ENCODE measurements around the gene MEAF6.
A peak's percentile ranks its signal among the peaks of the same experiment; 100 is the strongest.

Gene MEAF6

DNA sequence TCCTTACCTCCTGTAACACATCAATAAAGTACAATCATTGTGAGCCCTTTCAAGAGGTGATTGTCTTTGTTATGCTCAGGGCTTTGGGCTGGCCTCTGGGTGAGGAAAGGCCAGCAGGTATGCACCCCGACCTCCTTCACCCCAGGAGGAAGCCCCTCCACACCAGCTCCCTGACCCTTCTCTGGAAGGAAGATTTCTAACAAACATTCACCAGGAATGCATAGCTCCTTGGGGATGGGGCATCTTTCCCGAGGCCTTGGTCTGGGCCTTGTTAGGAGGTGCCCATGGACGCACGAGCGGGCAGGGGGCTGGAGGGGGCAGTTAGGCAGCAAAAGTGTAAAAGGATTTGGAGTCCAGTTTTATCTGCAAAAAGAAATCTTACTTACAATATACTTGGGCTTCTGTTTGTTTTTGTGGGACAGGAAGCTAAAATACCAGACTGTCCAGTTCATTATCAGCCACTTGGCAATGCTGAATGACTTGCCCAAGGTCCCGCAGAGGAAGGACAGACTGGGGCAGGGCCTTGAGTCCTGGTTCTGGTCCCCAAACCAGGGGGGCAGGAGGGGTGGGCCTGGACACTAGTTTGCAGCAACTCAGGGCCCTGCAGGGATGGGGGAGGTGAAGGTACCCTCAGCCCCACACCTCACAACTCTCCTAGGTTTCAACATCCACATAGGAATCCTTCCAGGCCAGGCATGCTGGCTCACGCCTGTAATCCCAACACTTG is 30.1 kb downstream of the MEAF6 start:
- no peak for DNase-seq (ENCODE audit: low spot score)

DNA sequence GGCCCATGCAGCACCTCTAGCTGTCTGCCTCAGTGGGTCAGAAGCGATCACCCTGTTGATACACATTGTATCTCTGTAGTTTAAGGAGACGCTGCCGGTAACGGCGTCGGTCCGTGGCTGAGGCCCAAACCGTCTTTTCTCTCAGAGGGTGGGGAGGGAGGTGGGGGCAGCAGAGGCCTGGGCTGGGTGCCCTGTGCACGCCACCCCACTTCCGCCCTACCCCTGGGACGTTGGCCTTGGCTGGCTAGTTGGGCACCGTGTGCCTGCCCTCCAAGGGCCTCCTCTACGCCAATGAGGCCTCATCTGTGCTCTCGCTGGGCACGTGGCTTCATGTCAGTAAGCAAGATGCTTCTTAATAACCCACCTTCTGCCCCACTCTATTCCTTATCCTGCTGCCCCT is 30.8 kb downstream of the MEAF6 start:
- DNase-seq (ENCODE audit: low spot score), result no peak

DNA sequence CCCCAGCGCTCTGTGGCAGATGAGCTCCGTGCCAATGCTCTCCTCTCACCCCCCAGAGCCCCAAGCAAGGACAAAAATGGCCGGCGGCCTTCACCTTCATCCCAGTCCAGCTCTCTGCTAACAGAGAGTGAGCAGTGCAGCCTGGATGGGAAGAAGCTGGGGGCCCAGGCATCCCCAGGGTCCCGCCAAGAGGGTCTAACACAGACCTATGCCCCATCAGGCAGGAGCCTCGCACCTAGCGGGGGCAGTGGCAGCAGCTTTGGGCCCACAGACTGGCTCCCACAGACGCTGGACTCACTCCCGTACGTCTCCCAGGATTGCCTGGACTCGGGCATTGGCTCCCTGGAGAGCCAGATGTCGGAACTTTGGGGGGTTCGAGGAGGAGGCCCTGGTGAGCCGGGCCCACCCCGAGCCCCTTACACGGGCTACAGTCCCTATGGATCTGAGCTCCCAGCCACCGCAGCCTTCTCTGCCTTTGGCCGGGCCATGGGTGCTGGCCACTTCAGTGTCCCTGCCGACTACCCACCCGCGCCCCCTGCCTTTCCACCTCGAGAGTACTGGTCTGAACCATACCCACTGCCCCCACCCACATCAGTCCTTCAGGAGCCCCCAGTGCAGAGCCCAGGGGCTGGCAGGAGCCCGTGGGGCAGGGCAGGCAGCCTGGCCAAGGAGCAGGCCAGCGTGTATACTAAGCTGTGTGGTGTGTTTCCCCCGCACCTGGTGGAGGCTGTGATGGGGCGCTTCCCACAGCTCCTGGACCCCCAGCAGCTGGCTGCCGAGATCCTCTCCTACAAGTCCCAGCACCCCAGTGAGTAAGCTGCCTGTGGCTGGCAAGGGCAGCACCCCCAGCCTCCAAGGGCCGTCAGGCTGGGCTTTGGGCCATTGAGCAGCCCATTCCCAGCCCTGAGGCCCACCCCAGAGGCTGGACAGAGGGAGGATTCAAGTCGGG is 31.5 kb downstream of the MEAF6 start:
- no peak for DNase-seq (ENCODE audit: low spot score)

DNA sequence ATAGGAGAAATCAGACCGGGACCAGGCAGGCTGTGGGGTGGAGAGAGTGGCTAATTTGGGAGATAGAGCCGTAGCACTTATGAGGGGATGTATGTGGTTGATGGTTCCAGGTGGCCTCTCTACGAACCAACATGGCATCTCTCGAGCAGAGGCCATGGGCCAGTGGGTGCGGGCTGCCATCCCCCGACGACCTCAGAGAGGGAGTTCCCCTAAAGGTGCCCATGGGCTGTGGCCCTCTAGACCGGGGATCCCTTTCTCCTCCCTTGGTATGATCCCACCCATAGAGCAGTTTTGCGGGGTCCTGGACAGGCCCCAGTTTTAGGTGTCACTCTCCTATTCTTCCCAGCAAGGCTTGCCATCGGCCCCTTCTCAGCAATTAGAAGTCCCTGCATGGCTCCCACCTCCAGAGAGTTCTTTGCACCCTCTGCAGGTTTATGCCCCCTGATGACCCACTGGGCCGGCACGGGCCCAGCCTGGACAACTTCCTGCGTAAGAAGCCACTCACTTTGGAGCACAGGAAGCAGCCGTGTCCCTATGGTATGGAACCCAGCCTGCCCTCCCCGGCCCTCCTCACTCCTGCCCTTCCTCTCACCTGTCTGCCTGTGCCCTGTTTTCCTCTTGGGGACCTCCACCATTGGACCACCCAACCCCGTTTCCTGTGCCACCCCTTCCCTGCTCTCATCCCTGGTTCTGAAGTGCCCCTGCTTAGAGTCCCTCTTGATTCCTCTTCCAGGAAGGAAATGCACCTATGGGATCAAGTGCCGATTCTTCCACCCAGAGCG is 32.4 kb downstream of the MEAF6 start:
- DNase-seq (ENCODE audit: low spot score), result no peak

DNA sequence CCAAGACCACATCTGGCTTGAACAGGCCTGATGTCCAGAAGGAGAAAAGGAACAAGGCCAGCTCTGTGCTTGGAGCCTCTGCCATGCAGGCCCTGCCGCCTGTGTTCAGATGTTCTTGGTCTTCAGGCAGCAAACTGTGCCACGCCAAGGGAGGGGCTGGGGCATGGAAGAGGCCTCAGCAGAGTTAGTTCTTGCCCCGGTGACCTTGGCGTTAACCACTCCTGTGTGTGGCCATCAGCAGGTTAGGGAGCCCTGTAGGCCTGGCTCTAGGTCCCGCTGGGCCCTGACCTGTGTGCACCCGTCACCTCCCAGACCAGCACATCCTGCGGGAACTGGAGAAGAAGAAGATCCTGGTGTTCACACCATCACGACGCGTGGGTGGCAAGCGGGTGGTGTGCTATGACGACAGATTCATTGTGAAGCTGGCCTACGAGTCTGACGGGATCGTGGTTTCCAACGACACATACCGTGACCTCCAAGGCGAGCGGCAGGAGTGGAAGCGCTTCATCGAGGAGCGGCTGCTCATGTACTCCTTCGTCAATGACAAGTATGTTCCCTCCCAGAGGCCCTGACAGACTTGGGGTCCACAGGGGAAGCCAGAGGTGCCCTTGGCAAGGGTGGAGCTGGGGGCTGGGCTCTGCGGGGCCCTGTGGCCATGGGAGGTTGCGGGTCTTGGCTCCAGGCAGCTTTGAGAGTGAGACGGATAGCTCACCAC is 33.1 kb downstream of the MEAF6 start:
- no peak for DNase-seq (ENCODE audit: low spot score)

DNA sequence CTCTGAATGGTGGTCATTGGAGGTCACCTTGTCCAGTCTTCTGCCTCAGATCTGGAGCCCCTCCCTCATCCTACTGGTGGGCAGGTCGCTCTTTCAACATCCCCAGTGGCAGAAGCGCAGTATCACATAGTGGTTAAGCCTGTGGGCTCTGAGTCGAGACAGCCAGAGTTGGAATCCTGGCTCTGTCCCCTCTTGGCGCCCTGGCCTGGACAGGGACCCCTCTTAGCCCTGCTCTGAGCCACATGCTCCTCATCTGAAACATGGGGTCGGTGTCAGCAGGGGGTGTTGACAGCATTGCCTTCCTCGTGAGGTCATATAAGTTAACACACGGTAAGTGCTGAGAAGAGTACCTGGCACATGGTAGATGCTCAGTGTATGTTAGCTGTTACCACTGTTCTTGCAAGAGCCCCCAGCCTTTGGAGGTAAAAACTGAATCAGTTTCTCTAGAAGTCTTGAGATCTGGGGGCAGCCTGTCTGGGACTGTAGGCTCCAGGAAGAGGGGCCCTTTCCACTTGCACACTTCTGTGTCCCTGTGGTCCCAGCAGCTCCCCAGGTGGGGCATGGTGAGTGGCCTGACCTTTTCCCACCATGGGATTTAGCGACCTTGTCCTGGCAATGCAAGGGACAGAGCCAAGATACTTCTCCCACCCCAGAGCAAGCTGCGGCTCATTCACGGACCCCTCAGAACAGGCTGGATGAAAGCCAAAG is 33.8 kb downstream of the MEAF6 start:
- no peak for DNase-seq (ENCODE audit: low spot score)

DNA sequence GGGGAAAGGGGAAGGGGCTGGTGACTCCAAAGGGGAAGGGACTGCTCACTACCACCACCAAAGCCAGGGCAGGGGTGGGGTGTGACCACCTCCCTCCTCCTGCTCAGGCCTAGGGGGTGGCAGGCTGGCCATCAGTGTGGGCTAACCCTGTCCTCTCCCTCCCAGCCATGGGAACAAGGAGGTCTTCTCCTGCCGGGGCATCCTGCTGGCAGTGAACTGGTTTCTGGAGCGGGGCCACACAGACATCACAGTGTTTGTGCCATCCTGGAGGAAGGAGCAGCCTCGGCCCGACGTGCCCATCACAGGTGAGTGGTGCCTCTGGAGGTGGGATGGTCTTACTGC is 34.5 kb downstream of the MEAF6 start:
- DNase-seq (ENCODE audit: low spot score), result no peak

DNA sequence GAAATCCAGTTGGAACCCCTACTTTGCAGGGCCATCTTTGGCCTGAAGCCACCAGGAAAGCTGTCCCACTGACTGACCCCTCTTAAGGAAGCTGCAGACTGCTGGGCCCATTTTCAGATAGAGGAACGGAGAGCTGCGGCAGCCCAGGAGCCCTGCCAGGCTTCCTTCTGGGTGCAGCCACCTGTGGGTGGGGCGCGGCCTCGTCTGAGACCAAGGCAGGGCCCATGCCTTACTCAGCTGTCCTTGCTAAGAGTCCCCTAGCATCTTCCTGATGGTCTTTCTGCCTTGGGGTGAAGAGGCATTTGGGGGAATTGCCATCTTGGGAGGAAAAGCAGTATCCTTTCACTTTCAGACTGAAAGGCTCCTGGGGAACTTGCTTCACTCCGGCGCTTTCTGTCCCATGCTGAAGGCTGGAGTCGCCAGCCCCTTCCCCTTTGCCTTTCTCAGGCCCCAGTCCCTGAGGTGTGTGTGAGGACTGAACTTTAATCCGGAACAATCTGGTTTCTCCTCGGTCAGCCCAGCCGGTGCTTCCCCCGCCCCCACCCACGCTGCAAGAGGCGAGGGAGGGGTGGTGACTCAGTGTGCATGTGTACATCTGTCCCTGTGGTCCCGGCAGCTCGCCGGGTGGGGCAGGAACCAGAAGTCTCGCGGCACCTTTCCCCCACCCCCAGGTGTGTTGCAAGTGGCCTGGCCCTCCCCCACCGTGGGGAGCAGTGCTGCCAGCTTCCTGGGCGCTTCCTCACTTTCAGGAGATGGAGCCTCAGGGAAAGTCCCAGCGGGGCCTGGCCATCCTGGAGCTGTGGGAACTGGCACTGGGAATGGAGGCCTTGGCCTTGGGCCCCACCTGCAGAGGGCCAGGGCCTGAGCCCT is 35.1 kb downstream of the MEAF6 start:
- DNase-seq (ENCODE audit: low spot score), result peak; percentile 87

DNA sequence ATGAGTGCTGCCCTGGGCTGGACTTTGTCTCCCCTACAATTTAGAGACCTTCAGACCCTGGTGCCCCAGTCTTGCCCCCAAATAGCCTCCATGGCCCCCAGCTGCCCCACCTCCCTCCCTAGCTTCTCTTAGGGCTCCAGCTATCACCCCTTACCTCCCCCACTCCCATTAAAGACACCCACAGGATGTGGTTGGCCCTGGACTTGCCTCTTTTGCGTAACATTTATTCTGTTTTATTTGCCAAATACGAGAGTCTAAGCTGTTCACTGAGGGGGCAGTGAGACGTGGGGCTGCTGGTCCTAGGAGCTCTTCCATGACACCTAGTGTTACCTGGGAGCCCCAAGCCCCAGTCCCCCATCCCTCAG is 35.7 kb downstream of the MEAF6 start:
- no peak for DNase-seq (ENCODE audit: low spot score)

DNA sequence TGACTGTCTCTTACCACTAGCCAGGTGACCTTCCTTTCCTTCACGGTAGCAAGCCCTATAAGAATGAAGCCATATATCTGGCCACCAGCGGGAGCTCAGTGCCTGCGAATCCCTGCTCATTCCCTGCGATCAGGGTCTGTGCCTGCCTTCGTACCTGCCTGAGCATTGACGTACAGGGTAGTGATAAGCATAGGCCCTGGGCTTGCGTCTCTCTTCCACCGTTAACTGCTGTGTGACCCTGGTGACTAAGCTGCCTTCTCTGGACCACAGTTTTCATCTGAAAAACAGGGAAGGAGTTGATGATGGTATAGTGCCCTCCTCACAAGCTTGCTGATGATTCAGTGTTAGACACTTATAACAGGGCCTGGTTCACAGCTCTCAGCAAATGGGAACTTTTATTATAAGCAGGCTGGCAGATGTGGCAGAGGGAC is 36.1 kb downstream of the MEAF6 start:
- no peak for DNase-seq (ENCODE audit: low spot score)

DNA sequence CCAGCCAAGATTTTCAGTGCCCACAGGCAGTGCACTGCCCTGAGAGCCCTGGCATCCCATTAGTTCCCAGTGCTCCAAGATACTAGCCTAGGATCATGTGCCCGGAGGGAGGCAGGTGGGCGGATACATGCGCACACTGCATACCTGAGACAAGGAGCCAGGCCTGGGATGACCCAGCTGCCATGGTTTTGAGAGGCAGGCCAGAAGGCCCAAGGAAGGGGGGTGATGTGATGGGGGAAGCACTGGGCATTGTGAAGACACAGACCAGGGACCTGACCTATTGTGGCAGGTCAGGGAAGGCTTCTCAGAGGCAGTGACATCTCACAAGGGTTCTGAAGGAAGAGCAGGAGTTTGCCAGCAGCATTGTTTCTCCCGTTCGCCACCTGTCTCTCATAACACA is 36.6 kb downstream of the MEAF6 start:
- DNase-seq (ENCODE audit: low spot score), result no peak

DNA sequence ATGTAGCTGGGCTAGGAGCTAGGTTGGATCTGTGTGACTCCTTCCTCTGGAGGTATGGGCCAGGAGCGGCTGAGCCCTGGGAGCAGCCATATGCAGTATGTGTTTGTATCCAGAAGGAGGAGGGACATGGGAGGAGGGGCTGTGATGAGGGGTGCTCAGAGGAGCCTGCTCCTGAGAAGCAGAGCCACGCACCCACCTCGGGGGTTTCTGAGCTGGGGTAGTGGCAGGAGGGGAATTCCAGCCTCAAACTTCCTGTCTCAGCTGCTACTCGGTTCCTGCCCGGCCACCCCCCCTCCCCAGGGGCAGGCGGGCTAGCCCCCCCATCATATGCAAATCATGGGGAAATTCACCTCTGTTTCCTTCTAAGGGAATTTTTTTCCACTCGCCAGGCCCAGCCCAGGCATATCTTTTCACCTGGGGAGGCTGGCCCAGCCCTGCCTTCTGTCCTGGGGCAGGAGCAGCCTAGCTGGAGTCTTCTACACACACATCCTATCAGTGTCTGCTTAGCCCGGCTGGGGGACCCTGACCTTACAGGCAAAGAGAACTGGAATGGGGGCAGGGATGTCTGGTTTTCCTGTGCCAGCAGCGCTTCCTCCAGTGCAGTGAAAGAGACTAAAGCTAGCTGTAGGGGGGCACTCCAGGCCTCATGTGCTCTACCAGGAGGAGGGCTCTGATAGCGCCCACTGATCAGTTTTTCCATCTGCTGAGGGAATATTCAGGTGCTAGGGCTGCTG is 37.2 kb downstream of the MEAF6 start:
- DNase-seq (ENCODE audit: low spot score), result no peak

DNA sequence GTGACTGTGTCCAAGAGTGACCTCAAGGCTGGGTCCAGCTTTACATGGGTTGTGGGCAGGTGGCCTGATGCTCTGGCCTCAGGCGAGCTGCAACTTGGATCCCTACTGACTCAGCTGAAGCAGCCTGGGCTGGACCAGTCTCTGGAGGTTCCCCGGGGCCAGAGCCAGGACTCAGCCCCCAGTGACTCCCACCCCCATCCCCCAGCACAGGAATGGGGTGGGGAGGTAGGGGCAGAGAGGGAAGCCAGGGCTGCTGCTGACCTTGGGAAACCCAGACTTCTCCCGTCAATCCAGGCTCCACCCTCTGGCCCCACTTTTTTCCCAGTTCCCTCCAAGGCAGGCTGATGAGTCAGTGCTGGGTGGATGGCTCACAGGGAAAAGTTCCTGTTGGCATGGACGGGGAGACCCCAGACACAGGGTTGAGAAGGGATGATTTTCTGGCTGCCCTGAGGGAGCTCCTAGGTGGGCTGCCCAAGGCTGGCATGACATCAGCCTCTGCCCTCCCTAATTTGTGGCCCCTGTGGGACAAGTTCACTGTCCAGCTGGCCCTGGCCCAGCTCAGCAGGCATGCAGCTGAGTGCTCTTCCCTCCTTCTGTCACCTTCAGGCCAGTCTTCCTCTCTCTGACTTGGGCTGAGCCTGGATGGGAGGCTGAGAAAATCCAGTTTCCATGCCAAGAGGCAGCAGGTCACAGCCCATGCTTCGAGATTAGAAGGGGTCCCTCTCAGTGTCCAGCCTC is 37.9 kb downstream of the MEAF6 start:
- peak; percentile 71 for DNase-seq (ENCODE audit: low spot score)

DNA sequence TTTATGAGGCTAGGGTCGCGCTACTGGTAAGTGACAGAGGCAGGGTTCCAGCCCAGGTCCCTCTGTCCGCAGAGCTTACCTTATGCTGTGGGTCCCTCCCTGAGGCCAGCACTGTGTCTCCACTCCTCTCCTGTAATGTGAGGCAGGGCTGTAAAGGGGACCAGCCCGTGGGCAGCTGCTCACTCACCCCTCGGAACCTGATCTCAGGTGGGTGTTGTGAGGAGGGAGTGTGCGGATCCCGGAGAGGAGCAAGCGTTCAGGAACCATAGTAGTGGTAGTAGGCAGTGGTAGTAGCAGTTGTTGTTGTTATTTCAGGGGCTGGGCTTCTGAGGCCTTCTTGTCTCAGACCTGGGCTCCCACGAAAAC is 38.5 kb downstream of the MEAF6 start:
- no peak for DNase-seq (ENCODE audit: low spot score)

DNA sequence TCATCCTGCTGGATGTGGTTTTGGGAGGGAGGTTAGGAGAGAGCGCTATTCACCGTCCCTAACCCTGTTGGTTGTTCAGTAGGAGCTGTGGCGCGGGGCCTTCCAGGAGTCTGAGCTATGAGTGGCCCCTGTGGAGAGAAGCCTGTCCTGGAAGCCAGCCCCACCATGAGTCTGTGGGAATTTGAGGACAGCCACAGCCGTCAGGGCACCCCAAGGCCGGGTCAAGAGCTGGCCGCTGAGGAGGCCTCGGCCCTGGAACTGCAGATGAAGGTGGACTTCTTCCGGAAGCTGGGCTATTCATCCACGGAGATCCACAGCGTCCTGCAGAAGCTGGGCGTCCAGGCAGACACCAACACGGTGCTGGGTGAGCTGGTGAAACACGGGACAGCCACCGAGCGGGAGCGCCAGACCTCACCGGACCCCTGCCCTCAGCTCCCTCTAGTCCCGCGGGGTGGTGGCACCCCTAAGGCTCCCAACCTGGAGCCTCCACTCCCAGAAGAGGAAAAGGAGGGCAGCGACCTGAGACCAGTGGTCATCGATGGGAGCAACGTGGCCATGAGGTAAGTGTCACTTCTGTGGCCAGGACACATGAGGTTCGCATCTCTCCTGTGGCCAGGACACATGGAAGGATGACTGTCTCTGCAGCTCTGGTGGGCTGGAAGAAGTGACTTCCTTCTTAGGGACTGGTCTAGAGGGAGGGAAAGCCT is 39.0 kb downstream of the MEAF6 start:
- no peak for DNase-seq (ENCODE audit: low spot score)

DNA sequence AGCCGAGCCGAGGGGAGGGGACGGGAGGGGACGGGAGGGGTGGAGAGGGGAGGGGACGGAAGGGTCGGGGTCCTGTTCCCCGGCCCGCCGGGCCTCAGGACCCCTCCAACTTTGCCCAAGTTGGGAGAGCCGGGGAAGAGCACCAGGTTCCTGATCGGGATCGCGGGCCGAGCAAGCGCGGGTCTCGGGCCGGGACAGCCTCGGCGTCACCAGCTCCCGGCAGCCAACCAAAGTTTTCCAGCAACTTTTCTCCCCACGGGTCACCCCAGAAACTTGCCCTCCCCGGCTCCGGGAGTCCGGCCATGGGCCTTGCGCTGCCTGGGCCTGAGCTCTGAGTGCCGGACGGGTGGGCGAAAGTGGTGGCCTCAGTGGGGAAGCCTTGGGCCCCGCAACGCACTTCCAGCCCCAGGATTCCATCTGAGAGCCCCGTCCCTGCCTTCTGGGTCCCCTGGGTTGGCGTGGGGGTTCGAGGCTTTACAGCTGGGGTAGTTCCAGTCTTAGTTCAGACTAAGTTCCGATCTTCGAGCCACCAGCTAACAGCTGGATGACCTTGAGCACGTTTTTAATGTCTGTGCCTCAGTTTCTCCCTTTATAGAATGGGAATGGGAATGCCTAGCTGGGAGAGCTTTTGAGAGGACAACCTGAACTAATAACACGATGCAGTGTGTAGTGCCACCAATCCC is 39.7 kb downstream of the MEAF6 start:
- DNase-seq (ENCODE audit: low spot score), result no peak

DNA sequence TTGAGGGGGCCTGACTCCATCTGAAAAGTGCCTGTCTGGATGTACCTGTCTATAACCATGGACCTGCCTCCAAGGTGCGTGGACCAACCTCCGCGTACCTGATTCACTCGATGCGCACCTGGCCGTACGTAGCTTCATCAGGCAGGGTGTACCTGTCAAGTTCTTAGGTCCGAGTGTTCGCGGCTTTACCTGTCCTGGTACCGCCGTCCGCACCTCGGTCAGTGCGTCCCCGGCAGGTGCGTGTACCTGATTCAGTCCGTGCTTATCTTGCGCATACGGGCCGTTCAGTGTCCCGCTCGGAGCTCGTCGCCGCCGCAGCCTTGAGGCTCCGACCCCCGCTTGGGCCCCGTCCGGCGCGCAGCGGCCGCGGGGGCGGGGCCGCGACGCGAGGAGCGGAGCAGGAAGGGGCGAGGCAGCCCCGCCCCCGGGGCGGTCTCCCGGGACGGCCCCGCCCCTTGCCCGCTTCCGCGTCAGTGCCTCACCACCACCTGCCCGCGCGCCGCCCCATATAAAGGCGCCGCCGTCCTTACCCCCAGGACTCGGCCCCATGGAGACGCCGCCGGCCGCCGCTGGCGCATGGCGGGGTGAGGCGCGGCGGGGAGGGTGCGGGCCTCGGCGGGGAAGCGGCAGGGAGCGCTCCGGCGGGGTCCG is 40.4 kb downstream of the MEAF6 start, which contains the start of gene ZC3H12A:
TSS of gene ZC3H12A (plus strand) at position 535 of the 651 bp plus-strand sequence. CDS start 917 bp downstream, outside the sequence.
- peak; percentile 95 for DNase-seq (ENCODE audit: low spot score)

Data from LoVo (cell line).